ENCODE data around the gene MYL7.

DNA sequence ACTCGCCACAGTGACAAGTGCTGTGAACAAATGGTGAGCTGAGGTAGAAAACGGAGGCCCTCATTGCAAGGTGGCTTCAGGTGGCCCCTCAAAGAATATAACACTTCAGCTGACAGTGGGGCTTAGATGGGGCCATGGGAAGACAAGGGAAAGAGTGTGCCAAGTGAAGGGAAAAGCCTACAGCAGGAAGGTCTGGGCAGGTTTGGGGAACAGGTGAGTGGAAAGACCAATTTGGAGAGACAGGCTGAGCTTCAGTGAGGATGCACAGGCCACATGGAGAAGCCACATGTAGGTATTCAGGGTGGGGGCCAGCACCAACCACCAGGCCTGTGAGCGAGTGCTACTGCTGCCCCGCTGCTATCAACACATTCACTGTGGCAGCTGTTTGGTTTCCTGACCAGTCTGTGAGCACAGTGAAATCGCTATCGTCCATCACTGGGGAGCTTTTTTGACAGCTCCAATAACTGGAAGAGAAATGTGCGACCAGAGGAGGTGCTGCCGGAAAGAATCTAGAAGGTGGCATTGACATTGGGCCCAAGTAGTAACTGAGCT lies 21.2 kb downstream of the MYL7 start:
- TF ChIP-seq, protein P1, sequence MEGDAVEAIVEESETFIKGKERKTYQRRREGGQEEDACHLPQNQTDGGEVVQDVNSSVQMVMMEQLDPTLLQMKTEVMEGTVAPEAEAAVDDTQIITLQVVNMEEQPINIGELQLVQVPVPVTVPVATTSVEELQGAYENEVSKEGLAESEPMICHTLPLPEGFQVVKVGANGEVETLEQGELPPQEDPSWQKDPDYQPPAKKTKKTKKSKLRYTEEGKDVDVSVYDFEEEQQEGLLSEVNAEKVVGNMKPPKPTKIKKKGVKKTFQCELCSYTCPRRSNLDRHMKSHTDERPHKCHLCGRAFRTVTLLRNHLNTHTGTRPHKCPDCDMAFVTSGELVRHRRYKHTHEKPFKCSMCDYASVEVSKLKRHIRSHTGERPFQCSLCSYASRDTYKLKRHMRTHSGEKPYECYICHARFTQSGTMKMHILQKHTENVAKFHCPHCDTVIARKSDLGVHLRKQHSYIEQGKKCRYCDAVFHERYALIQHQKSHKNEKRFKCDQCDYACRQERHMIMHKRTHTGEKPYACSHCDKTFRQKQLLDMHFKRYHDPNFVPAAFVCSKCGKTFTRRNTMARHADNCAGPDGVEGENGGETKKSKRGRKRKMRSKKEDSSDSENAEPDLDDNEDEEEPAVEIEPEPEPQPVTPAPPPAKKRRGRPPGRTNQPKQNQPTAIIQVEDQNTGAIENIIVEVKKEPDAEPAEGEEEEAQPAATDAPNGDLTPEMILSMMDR (IDR thresholded peaks at IDR 0.05; ENCODE audit: low read length), result no peak
- TF ChIP-seq EZH2phosphoT487 (IDR thresholded peaks at IDR 0.05; ENCODE audit: low read length), result no peak

All from MM.1S (cell line).